K562 (cell line): Measurements from ENCODE around the gene EXOC6. TPM values are rescaled to one million over a fixed set of nuclear protein-coding genes. Genes with fewer than 3 reads are reported as not detected.
"Not testable (repeated sequence)": the region's sequence is repeated elsewhere in the genome, so short reads cannot be mapped to it uniquely, and the experiment has no call there.

Source experiments
- ATAC-seq: fragments of 200-7000 bp; cut with Tn5 transposase; 3 replicates; pipeline ENCODE4 v1.9.1; 2020; ENCODE audit warnings: moderate library complexity
- BruUV-seq: library from RNA; stranded (reverse); fragments of 400-500 nt; replicated peaks from 2 replicates; lab custom pipeline; 2021; lab: Mats Ljungman, UMichigan
- CTCF ChIA-PET: fragments of 300-600 bp; formaldehyde crosslinking; extraction: SDS; loops from one replicate; lab custom pipeline; 2021; ENCODE audit warnings: low intra/inter-chr PET ratio; lab: Yijun Ruan, JAX
- POLR2A ChIA-PET: fragments of 300-600, 350-650 bp; sonication (Branson Sonifier 250); formaldehyde crosslinking; extraction: SDS; loops from one replicate; lab custom pipeline; 2021; ENCODE audit warnings: antibody characterized with exemption, inconsistent platforms; lab: Yijun Ruan, JAX
- DNase-seq, 4 experiments: peaks; one replicate each; pipeline versions ENCODE4 v3.0.0 to v3.0.0-alpha.2; 2011 to 2018; ENCODE audit warnings: low spot score in 3 of 4, mixed read lengths in 3 of 4; ENCODE audit errors: extremely low read depth in 1 of 4
- FAIRE-seq: peaks from 2 replicates; lab custom pipeline; 2011; peaks lifted over from hg19 to GRCh38; lab: Jason Lieb, UNC
- H2AFZ ChIP-seq: 2 replicates; pipeline ENCODE4 v1.6.0; 2011; ENCODE audit warnings: low read depth, low read length, control low read depth, inconsistent platforms
- H3K27ac ChIP-seq: fragments of 200-600 bp; 3 replicates; pipeline ENCODE4 v1.8.0; 2011; ENCODE audit warnings: low read depth, mild to moderate bottlenecking, control low read depth, inconsistent platforms, low read length, moderate library complexity, mixed read lengths; ENCODE audit errors: extremely low read depth
- H3K27me3 ChIP-seq, 2 experiments: fragments of 300-600 bp in 1 of 2; 2 replicates in 1 of 2; 3 replicates in 1 of 2; pipeline versions ENCODE4 v1.6.0 to v1.8.0; 2011; ENCODE audit warnings: inconsistent platforms in 2 of 2, low read length in 2 of 2, mild to moderate bottlenecking in 1 of 2, mixed read lengths in 1 of 2, moderate library complexity in 1 of 2; ENCODE audit not compliant: control insufficient read depth in 2 of 2, insufficient read depth in 2 of 2
- H3K36me3 ChIP-seq: fragments of 300-600 bp; 3 replicates; pipeline ENCODE4 v1.8.0; 2011; ENCODE audit warnings: mild to moderate bottlenecking, low read length, inconsistent platforms; ENCODE audit not compliant: control insufficient read depth, insufficient read depth
- H3K4me1 ChIP-seq, 2 experiments: fragments of 200-600 bp in 1 of 2; replicated peaks in 1 of 2; 2 replicates in 1 of 2; 3 replicates in 1 of 2; pipeline versions ENCODE4 v1.5.1 to v1.8.0; 2011; ENCODE audit warnings: inconsistent platforms in 2 of 2, low read length in 2 of 2, mild to moderate bottlenecking in 1 of 2, mixed read lengths in 1 of 2, moderate library complexity in 1 of 2; ENCODE audit not compliant: control insufficient read depth in 2 of 2, insufficient read depth in 2 of 2
- H3K4me2 ChIP-seq: 2 replicates; pipeline ENCODE4 v1.6.1; 2011; ENCODE audit warnings: low read length, control low read depth, inconsistent platforms, mixed read lengths; ENCODE audit not compliant: insufficient read depth
- H3K4me3 ChIP-seq: fragments of 200-600 bp; sonication (generic), shearing (Covaris generic); 2 replicates; pipeline ENCODE4 v1.5.1; 2016; ENCODE audit warnings: control low read depth, inconsistent platforms
- H3K79me2 ChIP-seq: fragments of 200-600 bp; 3 replicates; pipeline ENCODE4 v1.8.0; 2011; ENCODE audit warnings: low read length, inconsistent platforms; ENCODE audit not compliant: control insufficient read depth, insufficient read depth
- H3K9ac ChIP-seq, 2 experiments: 2 replicates each; pipeline versions ENCODE4 v1.6.0 to v1.6.1; 2011; ENCODE audit warnings: low read depth in 2 of 2, low read length in 2 of 2, control low read depth in 1 of 2, inconsistent platforms in 1 of 2, mild to moderate bottlenecking in 1 of 2, mixed read lengths in 1 of 2; ENCODE audit not compliant: insufficient read depth in 1 of 2
- H3K9me1 ChIP-seq: one replicate; pipeline ENCODE4 v1.6.0; 2011; ENCODE audit warnings: inconsistent platforms, mild to moderate bottlenecking, low read length, moderate library complexity; ENCODE audit not compliant: control insufficient read depth, insufficient read depth
- H3K9me3 ChIP-seq: replicated peaks from 2 replicates; pipeline ENCODE4 v1.5.1; 2011; ENCODE audit warnings: low read depth, low read length, inconsistent platforms; ENCODE audit not compliant: control insufficient read depth, insufficient read depth
- H4K20me1 ChIP-seq: replicated peaks from 2 replicates; pipeline ENCODE4 v1.6.1; 2011; ENCODE audit warnings: low read length, inconsistent platforms, mixed read lengths; ENCODE audit not compliant: control insufficient read depth, insufficient read depth
- ARID1B ChIP-seq: fragments of 450-650 bp; IDR thresholded peaks from 2 replicates; pipeline ENCODE4 v1.6.1; 2016; ENCODE audit warnings: antibody characterized with exemption, mild to moderate bottlenecking, inconsistent platforms
- CBX3 ChIP-seq, 2 experiments: IDR thresholded peaks; 1 replicate in 1 of 2; 2 replicates in 1 of 2; pipeline ENCODE4 v1.6.1; 2012; ENCODE audit warnings: inconsistent platforms in 2 of 2, low read length in 2 of 2, borderline replicate concordance in 1 of 2, control low read depth in 1 of 2
- CREB1 ChIP-seq, 2 experiments: sonication (generic) in 1 of 2; formaldehyde crosslinking in 1 of 2; IDR thresholded peaks; 2 replicates each; pipeline versions ENCODE4 v1.6.1 to v1.8.0; 2012 to 2022; ENCODE audit warnings: inconsistent platforms in 1 of 2, mild to moderate bottlenecking in 1 of 2, missing genetic modification reagents in 1 of 2, moderate library complexity in 1 of 2
- NCOA2 ChIP-seq, 2 experiments: fragments of 450-650 bp; IDR thresholded peaks; 2 replicates each; pipeline ENCODE4 v1.6.1; 2018; ENCODE audit warnings: mild to moderate bottlenecking in 2 of 2, moderate library complexity in 1 of 2; ENCODE audit not compliant: partially characterized antibody in 2 of 2
- WGBS: fragments of 100-300 bp; shearing (Covaris generic); methylation state at CpG from one replicate; pipeline ENCODE4 v1.1.6; 2016; ENCODE audit warnings: low coverage, mixed read lengths; ENCODE audit not compliant: insufficient coverage; ENCODE audit errors: missing lambda C conversion rate; 5-methylcytosine and 5-hydroxymethylcytosine counted together
- in situ Hi-C: fragments of 300-500 bp; cut with MboI; formaldehyde crosslinking; loops from 4 replicates; pipeline ENCODE4 v1.15.0; 2018; ENCODE audit warnings: inconsistent platforms, mixed read lengths
- intact Hi-C: fragments of 100-400 bp; cut with micrococcal nuclease; formaldehyde crosslinking; loops from 2 replicates; pipeline ENCODE4 v1.14.2; 2022
- polyA plus RNA-seq, 8 experiments: library from polyadenylated mRNA; depleted of rRNA in 4 of 8; stranded (reverse) in 5 of 8; unstranded in 3 of 8; fragments of >200 nt; fragmentation: Nextera tagmentation in 2 of 8; fragmentation: Illumina TruSeq in 1 of 8; extraction: Ambion mirVana in 2 of 8; extraction: Trizol in 1 of 8; gene quantifications; 2 replicates each; pipeline versions ENCODE4 v1.2.1 to v1.2.3, GENCODE V29; 2011 to 2014; ENCODE audit warnings: inconsistent platforms in 1 of 8, missing spikeins in 1 of 8
- total RNA-seq, 7 experiments: library from RNA; depleted of rRNA in 6 of 7; stranded (reverse); fragments of >200 nt in 6 of 7; fragmentation: Illumina TruSeq in 2 of 7; extraction: Trizol in 2 of 7; gene quantifications; 2 replicates each; pipeline versions ENCODE4 v1.2.1 to v1.2.3, GENCODE V29; 2011 to 2021; ENCODE audit warnings: low replicate concordance in 1 of 7

EXOC6 gene
- total and polyA plus RNA-seq, 9 of the 15 experiments (the other 6 are each of a cell fraction or from before 2014, with no cell fraction given): 13.9 to 42.8 (median 24.9) TPM

DNA sequence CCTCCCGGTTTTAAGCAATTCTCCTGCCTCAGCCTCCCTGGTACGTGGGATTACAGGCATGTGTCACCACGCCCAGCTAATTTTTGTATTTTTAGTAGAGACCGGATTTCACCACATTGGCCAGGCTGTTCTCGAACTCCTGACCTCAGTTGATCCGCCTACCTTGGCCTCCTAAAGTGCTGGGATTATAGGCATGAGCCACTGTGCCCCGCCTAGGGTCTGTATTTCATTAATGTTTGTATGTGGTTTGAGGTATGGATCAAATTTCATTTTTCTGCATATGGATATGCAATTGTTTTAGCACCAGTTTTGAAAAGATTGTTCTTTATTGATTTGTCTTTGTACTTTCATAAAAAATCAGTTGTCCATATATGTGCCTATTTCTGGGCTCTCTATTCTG, 251.3 kb downstream of the EXOC6 start:
- no TSS peak for BruUV-seq
- no peaks in the 10 kb centered on the region for H3K36me3 ChIP-seq
- in situ Hi-C loops: no loop called here

DNA sequence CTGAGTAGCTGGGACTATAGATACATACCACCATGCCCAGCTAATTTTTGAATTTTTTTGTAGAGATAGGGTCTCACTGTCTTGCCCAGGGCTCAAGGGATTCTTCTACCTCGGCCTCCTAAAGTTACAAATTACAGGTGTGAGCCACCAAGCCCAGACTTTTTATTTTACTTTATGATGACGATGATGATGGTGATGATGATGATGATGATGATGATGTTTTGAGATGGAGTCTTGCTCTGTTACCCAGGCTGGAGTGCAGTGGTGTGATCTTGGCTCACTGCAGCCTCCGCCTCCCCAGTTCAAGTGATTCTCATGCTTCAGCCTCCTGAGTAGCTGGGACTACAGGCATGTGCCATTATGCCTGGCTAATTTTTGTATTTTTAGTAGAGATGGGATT, 252.8 kb downstream of the EXOC6 start:
- in situ Hi-C loops, intact Hi-C loops, H3K9me1 ChIP-seq, H3K27ac ChIP-seq, H4K20me1 ChIP-seq, BruUV-seq, H3K36me3 ChIP-seq, H3K4me2 ChIP-seq, FAIRE-seq, H3K27me3 ChIP-seq, ATAC-seq, H3K79me2 ChIP-seq, POLR2A ChIA-PET, H2AFZ ChIP-seq, DNase-seq, H3K9me3 ChIP-seq, H3K9ac ChIP-seq, CTCF ChIA-PET, H3K4me3 ChIP-seq: not testable (repeated sequence)
- peaks cover 7 to 11% of the 10 kb centered on the region in 2 experiments; a peak in 4 of 5 replicates for H3K4me1 ChIP-seq
- WGBS: 33% methylated on average over 3 of the region's 3 CpGs

More for the DNA sequence above, 251.3 kb downstream of the EXOC6 start:
- Histone ChIP-seq H2AFZ (no peak overlapping the region), H3K4me3 (no peak overlapping the region), H3K9ac (no peak overlapping the region), H3K9me1 (no peaks in the 10 kb centered on the region), H3K79me2 (no peaks in the 10 kb centered on the region), H3K27me3 (no peaks in the 10 kb centered on the region), H4K20me1 (no peaks in the 10 kb centered on the region), H3K4me1 (peaks cover 7 to 11% of the 10 kb centered on the region in 2 experiments; a peak in 4 of 5 replicates), H3K4me2 (no peak overlapping the region), H3K27ac (no peak overlapping the region), H3K9me3 (no peaks in the 10 kb centered on the region)
- FAIRE-seq: no peak
- intact Hi-C loops: no loop called here
- ATAC-seq: no peak
- CTCF ChIA-PET: no interaction called here
- no peak for DNase-seq
- WGBS: 42% methylated on average over 5 of the region's 7 CpGs
- POLR2A ChIA-PET: interaction anchor here (0.7 kb wide), 1 partner anchor 180 kb away, joined by 3 read pairs; no protein-coding TSS in a partner anchor
- TF ChIP-seq CBX3 (IDR thresholded peaks at IDR 0.05; ENCODE audit: borderline replicate concordance in 1 of 2, low read length in 2 of 2) (no peak), CREB1 (IDR thresholded peaks at IDR 0.05) (no peak), CREB1 (CRISPR knock-in tag; IDR thresholded peaks at IDR 0.05) (no peak), ARID1B (no peak), NCOA2 (IDR thresholded peaks at IDR 0.05; ENCODE audit: partially characterized antibody in 2 of 2) (no peak)
